K562 (cell line): ENCODE data around the gene PFKP. TPM values are rescaled to one million over a fixed set of nuclear protein-coding genes. Genes with fewer than 3 reads are reported as not detected.

Experiments
- ATAC-seq: fragments of 200-7000 bp; cut with Tn5 transposase; 3 replicates; pipeline ENCODE4 v1.9.1; 2020; ENCODE audit warnings: moderate library complexity
- BruUV-seq: library from RNA; stranded (reverse); fragments of 400-500 nt; replicated peaks from 2 replicates; lab custom pipeline; 2021; lab: Mats Ljungman, UMichigan
- CTCF ChIA-PET: fragments of 300-600 bp; formaldehyde crosslinking; extraction: SDS; loops from one replicate; lab custom pipeline; 2021; ENCODE audit warnings: low intra/inter-chr PET ratio; lab: Yijun Ruan, JAX
- POLR2A ChIA-PET: fragments of 300-600, 350-650 bp; sonication (Branson Sonifier 250); formaldehyde crosslinking; extraction: SDS; loops from one replicate; lab custom pipeline; 2021; ENCODE audit warnings: antibody characterized with exemption, inconsistent platforms; lab: Yijun Ruan, JAX
- DNase-seq, 4 experiments: peaks; one replicate each; pipeline versions ENCODE4 v3.0.0 to v3.0.0-alpha.2; 2011 to 2018; ENCODE audit warnings: low spot score in 3 of 4, mixed read lengths in 3 of 4; ENCODE audit errors: extremely low read depth in 1 of 4
- FAIRE-seq: peaks from 2 replicates; lab custom pipeline; 2011; peaks lifted over from hg19 to GRCh38; lab: Jason Lieb, UNC
- H2AFZ ChIP-seq: 2 replicates; pipeline ENCODE4 v1.6.0; 2011; ENCODE audit warnings: low read depth, low read length, control low read depth, inconsistent platforms
- H3K27ac ChIP-seq: fragments of 200-600 bp; 3 replicates; pipeline ENCODE4 v1.8.0; 2011; ENCODE audit warnings: low read depth, mild to moderate bottlenecking, control low read depth, inconsistent platforms, low read length, moderate library complexity, mixed read lengths; ENCODE audit errors: extremely low read depth
- H3K27me3 ChIP-seq, 2 experiments: fragments of 300-600 bp in 1 of 2; 2 replicates in 1 of 2; 3 replicates in 1 of 2; pipeline versions ENCODE4 v1.6.0 to v1.8.0; 2011; ENCODE audit warnings: inconsistent platforms in 2 of 2, low read length in 2 of 2, mild to moderate bottlenecking in 1 of 2, mixed read lengths in 1 of 2, moderate library complexity in 1 of 2; ENCODE audit not compliant: control insufficient read depth in 2 of 2, insufficient read depth in 2 of 2
- H3K36me3 ChIP-seq: fragments of 300-600 bp; 3 replicates; pipeline ENCODE4 v1.8.0; 2011; ENCODE audit warnings: mild to moderate bottlenecking, low read length, inconsistent platforms; ENCODE audit not compliant: control insufficient read depth, insufficient read depth
- H3K4me1 ChIP-seq, 2 experiments: fragments of 200-600 bp in 1 of 2; replicated peaks in 1 of 2; 2 replicates in 1 of 2; 3 replicates in 1 of 2; pipeline versions ENCODE4 v1.5.1 to v1.8.0; 2011; ENCODE audit warnings: inconsistent platforms in 2 of 2, low read length in 2 of 2, mild to moderate bottlenecking in 1 of 2, mixed read lengths in 1 of 2, moderate library complexity in 1 of 2; ENCODE audit not compliant: control insufficient read depth in 2 of 2, insufficient read depth in 2 of 2
- H3K4me2 ChIP-seq: 2 replicates; pipeline ENCODE4 v1.6.1; 2011; ENCODE audit warnings: low read length, control low read depth, inconsistent platforms, mixed read lengths; ENCODE audit not compliant: insufficient read depth
- H3K4me3 ChIP-seq: fragments of 200-600 bp; sonication (generic), shearing (Covaris generic); 2 replicates; pipeline ENCODE4 v1.5.1; 2016; ENCODE audit warnings: control low read depth, inconsistent platforms
- H3K79me2 ChIP-seq: fragments of 200-600 bp; 3 replicates; pipeline ENCODE4 v1.8.0; 2011; ENCODE audit warnings: low read length, inconsistent platforms; ENCODE audit not compliant: control insufficient read depth, insufficient read depth
- H3K9ac ChIP-seq, 2 experiments: 2 replicates each; pipeline versions ENCODE4 v1.6.0 to v1.6.1; 2011; ENCODE audit warnings: low read depth in 2 of 2, low read length in 2 of 2, control low read depth in 1 of 2, inconsistent platforms in 1 of 2, mild to moderate bottlenecking in 1 of 2, mixed read lengths in 1 of 2; ENCODE audit not compliant: insufficient read depth in 1 of 2
- H3K9me1 ChIP-seq: one replicate; pipeline ENCODE4 v1.6.0; 2011; ENCODE audit warnings: inconsistent platforms, mild to moderate bottlenecking, low read length, moderate library complexity; ENCODE audit not compliant: control insufficient read depth, insufficient read depth
- H3K9me3 ChIP-seq: replicated peaks from 2 replicates; pipeline ENCODE4 v1.5.1; 2011; ENCODE audit warnings: low read depth, low read length, inconsistent platforms; ENCODE audit not compliant: control insufficient read depth, insufficient read depth
- H4K20me1 ChIP-seq: replicated peaks from 2 replicates; pipeline ENCODE4 v1.6.1; 2011; ENCODE audit warnings: low read length, inconsistent platforms, mixed read lengths; ENCODE audit not compliant: control insufficient read depth, insufficient read depth
- FOXA1 ChIP-seq: fragments of 450-650 bp; IDR thresholded peaks from 2 replicates; pipeline ENCODE4 v1.6.1; 2016; ENCODE audit warnings: mild to moderate bottlenecking, borderline replicate concordance
- GATA2 ChIP-seq: sonication (generic); formaldehyde crosslinking; IDR thresholded peaks from 2 replicates; pipeline ENCODE4 v1.4.0; 2020; ENCODE audit warnings: mild to moderate bottlenecking, missing genetic modification reagents
- KLF16 ChIP-seq: IDR thresholded peaks from 2 replicates; pipeline ENCODE4 v1.6.1; 2016; ENCODE audit warnings: antibody characterized with exemption
- MIER1 ChIP-seq: fragments of 450-650 bp; IDR thresholded peaks from 2 replicates; pipeline ENCODE4 v1.6.1; 2016; ENCODE audit warnings: antibody characterized with exemption, mild to moderate bottlenecking, low read depth
- NR1H2 ChIP-seq: sonication (generic); formaldehyde crosslinking; IDR thresholded peaks from 2 replicates; pipeline ENCODE4 v1.4.0; 2020; ENCODE audit warnings: mild to moderate bottlenecking, missing genetic modification reagents
- PRMT5 ChIP-seq: sonication (generic); formaldehyde crosslinking; IDR thresholded peaks from 2 replicates; pipeline ENCODE4 v1.5.0; 2020; ENCODE audit warnings: missing genetic modification reagents
- RBM25 ChIP-seq: fragments of 200-400 bp; formaldehyde crosslinking; IDR thresholded peaks from 2 replicates; pipeline ENCODE4 v1.6.1; 2018; ENCODE audit warnings: low read length, low read depth, moderate library complexity; ENCODE audit not compliant: severe bottlenecking
- SP1 ChIP-seq: sonication (generic); formaldehyde crosslinking; IDR thresholded peaks from 2 replicates; pipeline ENCODE4 v1.8.1; 2022; ENCODE audit warnings: mild to moderate bottlenecking, missing genetic modification reagents
- SREBF2 ChIP-seq: sonication (generic); formaldehyde crosslinking; IDR thresholded peaks from 2 replicates; pipeline ENCODE4 v1.4.0; 2020; ENCODE audit warnings: mild to moderate bottlenecking, missing genetic modification reagents
- TAF7 ChIP-seq: fragments of 450-650 bp; IDR thresholded peaks from 2 replicates; pipeline ENCODE4 v1.6.1; 2016; ENCODE audit warnings: missing genetic modification characterization, missing compliant biosample characterization
- U2AF1 ChIP-seq: fragments of 200-400 bp; formaldehyde crosslinking; optimal IDR thresholded peaks from 2 replicates; pipeline ENCODE3; 2017; ENCODE audit warnings: mild to moderate bottlenecking, low read depth, low read length, moderate library complexity
- ZNF174 ChIP-seq: fragments of 250-450 bp; sonication (Bioruptor Pico); IDR thresholded peaks from 2 replicates; pipeline ENCODE4 v1.4.0; 2020; ENCODE audit warnings: mild to moderate bottlenecking
- ZNF316 ChIP-seq: fragments of 450-650 bp; IDR thresholded peaks from 2 replicates; pipeline ENCODE4 v1.6.1; 2016
- ZNF445 ChIP-seq: fragments of 250-450 bp; sonication (Bioruptor Pico); IDR thresholded peaks from 2 replicates; pipeline ENCODE4 v1.4.0; 2020; ENCODE audit warnings: low read depth, mild to moderate bottlenecking, moderate library complexity
- ZNF586 ChIP-seq: fragments of 450-650 bp; formaldehyde crosslinking; conservative IDR thresholded peaks from 2 replicates; pipeline ENCODE4 v1.4.0; 2020; ENCODE audit warnings: mild to moderate bottlenecking, moderate library complexity
- ZNF76 ChIP-seq: fragments of 250-450 bp; sonication (Bioruptor Pico); IDR thresholded peaks from 2 replicates; pipeline ENCODE4 v1.4.0; 2020; ENCODE audit warnings: mild to moderate bottlenecking, moderate library complexity, borderline replicate concordance
- WGBS: fragments of 100-300 bp; shearing (Covaris generic); methylation state at CpG from one replicate; pipeline ENCODE4 v1.1.6; 2016; ENCODE audit warnings: low coverage, mixed read lengths; ENCODE audit not compliant: insufficient coverage; ENCODE audit errors: missing lambda C conversion rate; 5-methylcytosine and 5-hydroxymethylcytosine counted together
- in situ Hi-C: fragments of 300-500 bp; cut with MboI; formaldehyde crosslinking; loops from 4 replicates; pipeline ENCODE4 v1.15.0; 2018; ENCODE audit warnings: inconsistent platforms, mixed read lengths
- intact Hi-C: fragments of 100-400 bp; cut with micrococcal nuclease; formaldehyde crosslinking; loops from 2 replicates; pipeline ENCODE4 v1.14.2; 2022
- polyA plus RNA-seq, 8 experiments: library from polyadenylated mRNA; depleted of rRNA in 4 of 8; stranded (reverse) in 5 of 8; unstranded in 3 of 8; fragments of >200 nt; fragmentation: Nextera tagmentation in 2 of 8; fragmentation: Illumina TruSeq in 1 of 8; extraction: Ambion mirVana in 2 of 8; extraction: Trizol in 1 of 8; gene quantifications; 2 replicates each; pipeline versions ENCODE4 v1.2.1 to v1.2.3, GENCODE V29; 2011 to 2014; ENCODE audit warnings: inconsistent platforms in 1 of 8, missing spikeins in 1 of 8
- total RNA-seq, 7 experiments: library from RNA; depleted of rRNA in 6 of 7; stranded (reverse); fragments of >200 nt in 6 of 7; fragmentation: Illumina TruSeq in 2 of 7; extraction: Trizol in 2 of 7; gene quantifications; 2 replicates each; pipeline versions ENCODE4 v1.2.1 to v1.2.3, GENCODE V29; 2011 to 2021; ENCODE audit warnings: low replicate concordance in 1 of 7
- TF ChIP-seq, protein P1 (sequence below), 3 experiments: IDR thresholded peaks in 2 of 3; conservative IDR thresholded peaks in 1 of 3; 2 replicates each; pipeline ENCODE4 v1.5.1; 2011 to 2012; ENCODE audit warnings: low read length in 3 of 3, mild to moderate bottlenecking in 3 of 3, control low read depth in 2 of 3, improper control_type of control experiment in 1 of 3, inconsistent platforms in 1 of 3, low read depth in 1 of 3, mixed read lengths in 1 of 3, moderate library complexity in 1 of 3; ENCODE audit not compliant: insufficient read depth in 2 of 3

Gene PFKP
- total and polyA plus RNA-seq, 9 of the 15 experiments (the other 6 are each of a cell fraction or from before 2014, with no cell fraction given), result 23.5 to 116 (median 62.1) TPM

DNA sequence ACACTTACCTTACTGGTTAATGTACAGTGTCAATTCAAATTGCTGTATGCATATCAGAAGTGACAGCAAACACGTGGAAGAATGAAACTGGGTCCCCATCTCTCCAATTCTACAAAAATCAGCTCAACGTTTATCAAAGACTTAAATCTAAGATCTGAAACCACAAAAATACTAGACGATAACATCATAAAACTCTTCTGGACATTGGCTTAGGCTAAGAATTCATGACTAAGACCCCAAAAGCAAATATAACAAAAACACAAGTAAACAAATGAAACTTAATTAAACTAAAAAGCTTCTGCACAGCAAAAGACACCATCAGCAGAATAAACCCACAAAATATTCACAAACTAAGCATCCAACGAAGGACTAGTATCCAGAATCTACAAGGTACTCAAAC is 35.9 kb upstream of the PFKP start:
- H3K36me3 ChIP-seq, result no peaks in the 10 kb centered on the region
- no peak overlapping the region for H3K4me3 ChIP-seq
- no peak overlapping the region for H3K4me2 ChIP-seq
- peaks cover 13 to 15% of the 10 kb centered on the region in 2 experiments; a peak in 4 of 5 replicates for H3K27me3 ChIP-seq
- no peak overlapping the region for H3K9ac ChIP-seq
- H3K9me3 ChIP-seq, result no peaks in the 10 kb centered on the region
- no peaks in the 10 kb centered on the region for H3K79me2 ChIP-seq
- ChIA-PET CTCF (no interaction called here), POLR2A (no interaction called here)
- no peaks in the 10 kb centered on the region for H3K4me1 ChIP-seq
- no peak for FAIRE-seq
- intact Hi-C loops (no loop called here), in situ Hi-C loops (no loop called here)
- ATAC-seq, result no peak
- no peak for TF ChIP-seq ZNF174 (CRISPR knock-in tag)
- no peak for TF ChIP-seq KLF16
- TF ChIP-seq ZNF316, result peak; percentile 18; the same call in 1 of the 2 replicates
- no peak overlapping the region for H3K27ac ChIP-seq
- H4K20me1 ChIP-seq, result no peaks in the 10 kb centered on the region
- no TSS peak for BruUV-seq
- no peak overlapping the region for H2AFZ ChIP-seq
- DNase-seq, result no peak
- 0% methylated on average over 4 of the region's 4 CpGs for WGBS
- H3K9me1 ChIP-seq, result no peaks in the 10 kb centered on the region

DNA sequence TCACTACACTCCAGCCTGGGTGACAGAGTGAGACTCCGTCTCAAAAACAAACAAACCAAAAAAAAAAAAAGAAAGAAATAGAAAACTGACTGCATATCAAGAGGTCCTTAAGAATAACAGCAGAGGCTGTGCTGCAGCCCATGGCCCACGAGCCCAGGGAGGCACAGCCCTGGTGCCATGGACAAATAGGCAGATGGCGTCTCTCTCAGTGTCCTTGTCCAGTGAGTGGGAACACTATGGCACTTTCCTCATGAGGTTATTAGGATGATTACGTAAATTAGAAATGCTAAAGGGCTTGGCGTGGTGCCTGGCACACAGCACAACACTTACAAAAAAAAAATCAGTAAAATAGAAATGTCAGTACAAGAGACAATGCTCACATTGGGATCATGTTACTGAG is 33.4 kb upstream of the PFKP start:
- no peak overlapping the region for H3K4me3 ChIP-seq
- POLR2A ChIA-PET, result interaction anchor here (0.6 kb wide), 1 partner anchor 960 kb away, joined by 4 read pairs; no protein-coding TSS in a partner anchor
- intact Hi-C loops, result no loop called here
- no peaks in the 10 kb centered on the region for H4K20me1 ChIP-seq
- no peak overlapping the region for H2AFZ ChIP-seq
- H3K9ac ChIP-seq, result no peak overlapping the region
- 0% methylated on average over 5 of the region's 5 CpGs for WGBS
- CTCF ChIA-PET, result no interaction called here
- H3K27ac ChIP-seq, result no peak overlapping the region
- FAIRE-seq, result no peak
- H3K9me1 ChIP-seq, result no peaks in the 10 kb centered on the region
- no peaks in the 10 kb centered on the region for H3K36me3 ChIP-seq
- in situ Hi-C loops, result no loop called here
- H3K4me1 ChIP-seq, result no peaks in the 10 kb centered on the region
- H3K79me2 ChIP-seq, result no peaks in the 10 kb centered on the region
- BruUV-seq, result no TSS peak
- peaks cover 3 to 5% of the 10 kb centered on the region in 2 experiments; a peak in 3 of 5 replicates for H3K27me3 ChIP-seq
- no peaks in the 10 kb centered on the region for H3K9me3 ChIP-seq
- no peak overlapping the region for H3K4me2 ChIP-seq
- ATAC-seq, result no peak
- no peak for DNase-seq
- TF ChIP-seq ZNF445 (no peak), ZNF586 (CRISPR knock-in tag) (no peak), ZNF76 (no peak), SREBF2 (CRISPR knock-in tag) (no peak), SP1 (no peak), RBM25 (no peak), NR1H2 (no peak), MIER1 (no peak), GATA2 (no peak), TAF7 (tag) (no peak), PRMT5 (CRISPR knock-in tag) (no peak), U2AF1 (no peak), FOXA1 (no peak)
- TF ChIP-seq, protein P1, sequence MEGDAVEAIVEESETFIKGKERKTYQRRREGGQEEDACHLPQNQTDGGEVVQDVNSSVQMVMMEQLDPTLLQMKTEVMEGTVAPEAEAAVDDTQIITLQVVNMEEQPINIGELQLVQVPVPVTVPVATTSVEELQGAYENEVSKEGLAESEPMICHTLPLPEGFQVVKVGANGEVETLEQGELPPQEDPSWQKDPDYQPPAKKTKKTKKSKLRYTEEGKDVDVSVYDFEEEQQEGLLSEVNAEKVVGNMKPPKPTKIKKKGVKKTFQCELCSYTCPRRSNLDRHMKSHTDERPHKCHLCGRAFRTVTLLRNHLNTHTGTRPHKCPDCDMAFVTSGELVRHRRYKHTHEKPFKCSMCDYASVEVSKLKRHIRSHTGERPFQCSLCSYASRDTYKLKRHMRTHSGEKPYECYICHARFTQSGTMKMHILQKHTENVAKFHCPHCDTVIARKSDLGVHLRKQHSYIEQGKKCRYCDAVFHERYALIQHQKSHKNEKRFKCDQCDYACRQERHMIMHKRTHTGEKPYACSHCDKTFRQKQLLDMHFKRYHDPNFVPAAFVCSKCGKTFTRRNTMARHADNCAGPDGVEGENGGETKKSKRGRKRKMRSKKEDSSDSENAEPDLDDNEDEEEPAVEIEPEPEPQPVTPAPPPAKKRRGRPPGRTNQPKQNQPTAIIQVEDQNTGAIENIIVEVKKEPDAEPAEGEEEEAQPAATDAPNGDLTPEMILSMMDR (IDR thresholded peaks at IDR 0.05 in 2 of 3, conservative IDR thresholded peaks at IDR 0.05 in 1 of 3; ENCODE audit: insufficient read depth in 2 of 3, low read depth in 1 of 3, low read length in 3 of 3), result no peak
